ENCODE measurements around the gene RBMS1. TPM values are rescaled to one million over a fixed set of nuclear protein-coding genes. Genes with fewer than 3 reads are reported as not detected.
A peak's percentile ranks its signal among the peaks of the same experiment; 100 is the strongest.

The RBMS1 gene
- total RNA-seq, 1 experiment from 2014 or later, result 77.5 TPM

DNA sequence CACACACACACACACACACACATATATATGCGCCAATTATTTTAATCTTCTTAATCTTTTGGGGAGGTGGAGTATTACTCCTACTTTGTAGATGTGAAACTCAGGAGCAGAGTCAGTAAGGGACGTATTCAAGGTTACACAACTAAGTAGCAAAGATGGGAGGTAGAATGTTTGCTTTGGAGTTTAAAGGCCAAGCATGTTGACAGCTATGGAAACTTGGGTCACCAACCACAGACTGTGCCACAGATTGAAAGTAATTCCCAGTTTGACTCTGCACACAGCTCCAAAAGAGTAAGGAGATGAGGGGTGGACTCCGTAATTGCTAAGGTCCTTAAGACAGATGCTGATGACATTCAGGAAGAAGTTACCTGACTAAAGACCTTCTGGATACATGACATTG lies 168.7 kb downstream of the RBMS1 start:
- H3K4me2 ChIP-seq (ENCODE audit: insufficient read depth, insufficient read length, low read length), result no peak overlapping the region
- H3K79me2 ChIP-seq (ENCODE audit: insufficient read depth, low read length), result no peaks in the 10 kb centered on the region
- H3K27ac ChIP-seq (ENCODE audit: insufficient read length, low read depth, low read length), result no peak overlapping the region

More for the DNA sequence above, 168.7 kb downstream of the RBMS1 start:
- Histone ChIP-seq H4K5ac (ENCODE audit: insufficient read length, low read depth, low read length) (no peak overlapping the region), H4K8ac (replicated peaks; ENCODE audit: insufficient read length, low read depth, low read length) (no peak overlapping the region), H2AK5ac (ENCODE audit: insufficient read length, low read length) (no peak overlapping the region), H3K18ac (ENCODE audit: insufficient read length, low read depth, low read length) (no peak overlapping the region), H3K4ac (ENCODE audit: low read depth, low read length) (no peak overlapping the region), H3K9me3 (ENCODE audit: control insufficient read depth, low read depth, low read length) (no peaks in the 10 kb centered on the region), H3T11ph (ENCODE audit: low read length) (no peak overlapping the region), H3K79me1 (ENCODE audit: insufficient read depth, low read depth, low read length, poor library complexity, severe bottlenecking) (no peaks in the 10 kb centered on the region), H3K56ac (ENCODE audit: insufficient read length, low read depth, low read length) (no peak overlapping the region), H3K14ac (ENCODE audit: insufficient read depth, low read length) (no peak overlapping the region), H2BK20ac (ENCODE audit: low read depth, low read length, poor library complexity, severe bottlenecking) (no peak overlapping the region), H2BK120ac (ENCODE audit: low read depth, low read length, poor library complexity, severe bottlenecking) (no peak overlapping the region), H3K4me1 (ENCODE audit: insufficient read depth, low read length) (no peaks in the 10 kb centered on the region; the same call in 1 of the 2 replicates), H3K23me2 (ENCODE audit: insufficient read length, low read depth, low read length, poor library complexity, severe bottlenecking) (no peaks in the 10 kb centered on the region), H4K91ac (ENCODE audit: insufficient read length, low read depth, low read length) (no peak overlapping the region), H3K23ac (ENCODE audit: insufficient read length, low read depth, low read length) (no peak overlapping the region), H3K27me3 (ENCODE audit: insufficient read depth, low read length) (no peaks in the 10 kb centered on the region), H3K9ac (ENCODE audit: extremely low read depth, insufficient read length, low read length) (no peak overlapping the region), H2BK5ac (ENCODE audit: insufficient read length, low read length) (no peak overlapping the region), H2AFZ (ENCODE audit: low read length) (no peak overlapping the region), H4K20me1 (ENCODE audit: control insufficient read depth, insufficient read depth, insufficient read length) (no peaks in the 10 kb centered on the region), H2BK12ac (ENCODE audit: insufficient read length, low read depth, low read length) (no peak overlapping the region), H2BK15ac (ENCODE audit: low read depth, low read length) (no peak overlapping the region)
- WGBS (ENCODE audit: extremely low coverage, insufficient read length, low lambda C conversion rate), result no CpG with 5 or more reads among the region's 3 CpGs
- Mint-ChIP-seq H3K27me3 (ENCODE audit: low read depth) (no peaks in the 10 kb centered on the region), H3K4me3 (no peak overlapping the region), H3K4me1 (peaks cover 28 to 30% of the 10 kb centered on the region in 2 experiments), H3K36me3 (ENCODE audit: insufficient read depth in 1 of 3, low read depth in 3 of 3) (no peaks in the 10 kb centered on the region), H3K27ac (0 out of 7 replicates have a peak overlapping the region, but pooled peaks of 1 of the 3 experiments have one; percentile 12), H3K9me3 (no peaks in the 10 kb centered on the region)
- no peak for TF ChIP-seq CTCF (conservative IDR thresholded peaks at IDR 0.05)
- no peak for DNase-seq

All from H9 (cell line).